NCI-H345 (cell line): Measurements from ENCODE around the gene EIF4E1B.
A peak's percentile ranks its signal among the peaks of the same experiment; 100 is the strongest.

Source experiments
- DNase-seq: peaks from one replicate; lab custom pipeline; 2025; lab: John Stamatoyannopoulos, UW

The EIF4E1B gene

GRCh38 chr5:176606032-176606431, 24.4 kb upstream of the EIF4E1B start:
- no peak for DNase-seq

- DNase-seq = no peak
Measured at GRCh38 chr5:176606875-176607274, 23.6 kb upstream of the EIF4E1B start.

GRCh38 chr5:176608142-176608705, 22.3 kb upstream of the EIF4E1B start:
- DNase-seq = no peak

- DNase-seq = peak; percentile 58
Measured at GRCh38 chr5:176608937-176609723, 21.3 kb upstream of the EIF4E1B start.

GRCh38 chr5:176609724-176610434, 20.6 kb upstream of the EIF4E1B start, which contains the start of gene GPRIN1:
TSS of gene GPRIN1 (minus strand) at chr5:176610156. CDS start at chr5:176599834, 10,322 bp downstream.
- peak; percentile 84 for DNase-seq

- peak; percentile 58 for DNase-seq
Measured at GRCh38 chr5:176610435-176610773, 20.1 kb upstream of the EIF4E1B start.

GRCh38 chr5:176611435-176611834, 19.0 kb upstream of the EIF4E1B start:
- no peak for DNase-seq

GRCh38 chr5:176612008-176612407, 18.5 kb upstream of the EIF4E1B start:
- DNase-seq = no peak

GRCh38 chr5:176612855-176613254, 17.6 kb upstream of the EIF4E1B start:
- no peak for DNase-seq

- no peak for DNase-seq
Measured at GRCh38 chr5:176614805-176615478, 15.5 kb upstream of the EIF4E1B start.

GRCh38 chr5:176616511-176616910, 14.0 kb upstream of the EIF4E1B start:
- DNase-seq = no peak

GRCh38 chr5:176618783-176619182, 11.7 kb upstream of the EIF4E1B start:
- no peak for DNase-seq

- no peak for DNase-seq
Measured at GRCh38 chr5:176619203-176619568, 11.3 kb upstream of the EIF4E1B start.

- DNase-seq = no peak
Measured at GRCh38 chr5:176619569-176620332, 10.7 kb upstream of the EIF4E1B start.

- no peak for DNase-seq
Measured at GRCh38 chr5:176620333-176620981, 10.0 kb upstream of the EIF4E1B start.

GRCh38 chr5:176621661-176622079, 8.8 kb upstream of the EIF4E1B start:
- DNase-seq = no peak

GRCh38 chr5:176624142-176624541, 6.3 kb upstream of the EIF4E1B start:
- DNase-seq = no peak

GRCh38 chr5:176624938-176625337, 5.5 kb upstream of the EIF4E1B start:
- DNase-seq = no peak

- DNase-seq = no peak
Measured at GRCh38 chr5:176625512-176625911, 5.0 kb upstream of the EIF4E1B start.

- DNase-seq = no peak
Measured at GRCh38 chr5:176625966-176626875, 4.3 kb upstream of the EIF4E1B start.
